ENCODE measurements around the gene ACSBG1.
"Not testable (repeated sequence)": the region's sequence is repeated elsewhere in the genome, so short reads cannot be mapped to it uniquely, and the experiment has no call there.

ACSBG1 gene

GRCh38 chr15:78167227-78167888, 67.0 kb downstream of the ACSBG1 start:
- no peak for DNase-seq (ENCODE audit: low read depth)

DNA sequence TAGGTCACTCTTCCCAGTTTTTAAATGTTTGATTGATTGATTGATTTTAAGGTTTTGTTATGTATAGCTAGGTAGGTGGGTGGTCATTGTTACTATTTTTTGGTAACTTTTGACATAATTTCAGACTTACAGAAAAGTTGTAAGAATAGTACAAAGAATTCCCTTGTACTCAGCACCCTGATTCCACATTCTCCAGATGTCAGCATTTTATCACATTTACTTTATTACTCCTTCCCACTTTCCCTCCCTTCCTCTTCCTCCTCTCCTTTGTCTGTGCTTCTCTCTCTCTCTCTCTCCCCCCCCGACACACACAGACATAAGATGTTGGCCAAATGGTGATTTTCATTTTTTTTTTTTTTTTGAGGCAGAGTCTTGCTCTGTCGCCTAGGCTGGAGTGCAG, 70.4 kb downstream of the ACSBG1 start:
- DNase-seq (ENCODE audit: low read depth): no peak

GRCh38 chr15:78162038-78162437, 72.3 kb downstream of the ACSBG1 start:
- DNase-seq (ENCODE audit: low read depth): no peak

DNA sequence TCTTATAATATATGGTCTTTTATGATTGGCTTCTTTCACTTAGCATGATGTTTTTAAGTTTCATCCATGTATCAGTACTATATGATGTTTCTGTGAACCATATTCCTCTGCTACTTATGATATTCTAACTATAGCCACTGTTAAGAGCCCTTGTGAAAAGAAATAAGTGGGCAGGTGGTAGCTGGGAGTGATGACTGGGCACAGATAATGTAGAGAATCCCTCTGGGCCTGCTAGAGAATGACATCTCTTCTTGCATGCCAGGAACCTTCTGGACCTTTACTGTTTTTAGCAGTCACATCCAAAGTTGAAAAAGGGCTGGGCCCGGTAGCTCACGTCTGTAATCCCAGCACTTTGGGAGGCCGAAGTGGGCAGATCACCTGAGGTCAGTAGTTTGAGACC, 75.0 kb downstream of the ACSBG1 start:
- DNase-seq (ENCODE audit: low read depth): no peak

GRCh38 chr15:78157203-78157602, 77.2 kb downstream of the ACSBG1 start:
- DNase-seq (ENCODE audit: low read depth): no peak

DNA sequence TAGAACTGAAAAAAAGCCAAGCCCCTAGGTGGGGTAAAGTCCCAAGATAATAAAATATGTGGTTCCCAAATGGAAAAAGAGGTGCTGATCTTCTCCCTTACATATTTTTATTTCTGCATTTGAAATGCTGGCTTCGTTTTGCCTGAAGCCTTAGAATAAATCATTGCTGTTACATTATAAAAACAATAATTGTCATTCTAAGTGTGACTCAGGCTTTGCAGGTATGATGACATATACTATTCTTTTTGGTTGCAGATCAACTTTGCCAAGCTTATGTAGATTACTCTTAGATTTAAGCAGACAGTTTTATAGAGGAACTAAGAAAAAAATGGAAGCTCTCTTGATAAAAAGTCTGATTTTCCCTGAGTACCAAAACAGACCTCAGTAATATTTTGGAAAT, 77.7 kb downstream of the ACSBG1 start:
- no peak for DNase-seq (ENCODE audit: low read depth)

DNA sequence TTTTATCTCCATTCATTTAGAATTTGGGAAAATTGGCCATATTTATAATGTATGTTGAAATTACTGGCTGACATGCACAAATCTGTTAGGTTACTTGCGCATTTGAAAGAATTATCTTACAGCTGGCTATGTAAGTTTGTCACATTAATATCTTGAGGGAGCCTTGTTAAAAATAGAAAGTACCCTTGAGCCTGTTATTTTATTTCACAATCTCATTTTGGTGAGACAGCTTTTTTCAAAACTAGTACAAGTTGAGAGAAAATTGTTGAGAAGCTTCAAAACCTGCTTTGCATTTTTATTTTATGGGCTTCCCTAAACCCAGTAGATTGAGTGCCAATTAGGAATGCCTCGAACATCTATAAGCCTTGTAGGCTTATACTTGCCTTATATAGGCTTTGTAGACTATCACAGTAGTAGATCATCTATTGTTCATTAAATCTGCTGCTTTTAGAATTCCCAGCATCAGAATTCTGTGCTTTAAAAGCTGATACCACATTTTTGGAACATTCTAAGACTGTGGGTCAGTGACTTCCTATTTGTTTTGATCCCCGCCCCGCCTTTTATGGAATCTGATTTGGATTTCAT, 78.9 kb downstream of the ACSBG1 start:
- no peak for DNase-seq (ENCODE audit: low read depth)

GRCh38 chr15:78154955-78155354, 79.4 kb downstream of the ACSBG1 start:
- DNase-seq (ENCODE audit: low read depth): no peak

- not testable (repeated sequence) for DNase-seq (ENCODE audit: low read depth)
Measured at GRCh38 chr15:78151075-78151474, 83.3 kb downstream of the ACSBG1 start.

- no peak for DNase-seq (ENCODE audit: low read depth)
Measured at GRCh38 chr15:78149805-78150751, 84.3 kb downstream of the ACSBG1 start.

DNA sequence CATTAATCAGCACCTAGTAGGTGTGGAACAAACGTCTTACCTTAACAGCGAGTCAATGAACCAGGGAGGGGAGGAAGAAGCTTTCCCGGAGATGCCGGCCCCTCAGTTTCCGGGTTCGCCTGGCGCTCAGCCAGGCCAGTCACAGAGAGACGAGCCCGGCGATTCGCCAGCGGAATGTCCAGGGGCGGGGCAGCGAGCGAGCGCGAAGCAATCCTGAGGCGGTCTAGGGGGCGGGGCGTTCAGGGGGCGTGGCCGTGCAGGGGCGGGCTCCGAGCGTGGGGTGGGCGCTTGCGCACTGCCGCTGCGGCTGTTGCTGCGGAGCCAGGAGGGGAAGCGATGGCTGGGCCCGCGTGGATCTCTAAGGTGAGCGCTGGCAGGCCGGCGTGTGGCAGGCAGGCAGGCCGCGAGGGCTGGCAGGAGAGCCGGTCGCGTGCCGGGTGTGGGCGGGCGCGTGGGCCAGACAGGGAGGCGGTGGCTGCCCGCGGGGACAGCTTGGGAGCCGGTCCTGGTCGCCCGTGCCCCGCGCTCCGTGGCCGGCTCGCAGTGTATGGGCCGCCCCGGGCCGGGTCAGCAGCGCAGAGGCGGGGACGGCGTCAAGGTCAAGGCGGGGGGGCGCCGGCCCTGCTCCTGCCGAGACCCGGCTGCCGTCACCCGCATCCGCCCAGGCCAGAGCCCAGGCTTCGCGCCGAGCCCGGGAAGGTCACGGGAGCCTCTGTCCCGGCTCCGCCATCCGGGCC, 85.1 kb downstream of the ACSBG1 start, which contains the start of gene IDH3A:
Gene IDH3A, plus strand, starts transcription at position 295 of the 737 bp plus-strand sequence. Its CDS starts 42 bp downstream, at position 337.
- DNase-seq (ENCODE audit: low read depth): peak; percentile 100

- DNase-seq (ENCODE audit: low read depth): no peak
Measured at GRCh38 chr15:78148392-78149067, 85.8 kb downstream of the ACSBG1 start.

GRCh38 chr15:78147566-78147965, 86.8 kb downstream of the ACSBG1 start:
- no peak for DNase-seq (ENCODE audit: low read depth)

- no peak for DNase-seq (ENCODE audit: low read depth)
Measured at GRCh38 chr15:78146425-78147154, 87.8 kb downstream of the ACSBG1 start.

DNA sequence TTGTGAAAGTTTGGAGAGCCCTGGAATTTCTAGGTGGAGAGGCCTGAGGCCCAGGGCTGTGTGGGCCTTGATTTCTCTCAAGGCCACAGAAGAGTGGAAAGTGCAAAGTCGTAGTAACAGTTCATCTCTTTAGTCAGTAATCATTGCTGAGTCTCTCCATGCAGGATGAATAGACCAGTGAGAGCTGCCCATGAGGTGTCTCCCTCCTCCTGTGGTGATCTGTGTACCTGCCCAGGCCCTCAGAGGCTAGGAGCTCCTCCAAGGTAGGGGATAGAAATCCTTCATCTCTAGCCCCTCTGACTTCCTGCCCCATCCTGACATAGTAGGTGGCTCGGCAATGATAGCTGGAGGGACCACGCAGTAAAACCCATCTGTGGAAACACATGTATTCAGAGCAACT, 92.0 kb downstream of the ACSBG1 start:
- no peak for DNase-seq (ENCODE audit: low read depth)

DNA sequence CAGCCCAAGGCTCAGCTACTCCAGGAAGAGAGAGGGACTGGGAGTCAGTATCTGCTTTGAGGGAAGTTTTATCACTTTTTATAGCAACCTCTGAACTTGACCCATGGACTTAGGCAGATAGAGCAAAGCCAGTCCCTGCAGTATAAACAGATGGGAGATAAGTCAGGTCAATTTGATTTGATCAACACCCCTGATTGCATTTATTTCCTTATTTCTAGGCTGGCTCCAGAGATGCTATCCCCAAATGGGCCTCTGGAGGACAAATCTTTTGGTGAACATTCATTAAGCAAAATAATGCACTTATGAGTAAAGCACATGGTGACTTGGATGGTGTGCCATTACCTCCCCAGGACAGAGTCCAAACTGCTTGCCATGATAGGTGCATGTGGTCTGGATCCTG, 94.1 kb downstream of the ACSBG1 start:
- no peak for DNase-seq (ENCODE audit: low read depth)

- DNase-seq (ENCODE audit: low read depth): no peak
Measured at GRCh38 chr15:78139578-78139977, 94.8 kb downstream of the ACSBG1 start.

- no peak for DNase-seq (ENCODE audit: low read depth)
Measured at GRCh38 chr15:78133801-78134200, 100.6 kb downstream of the ACSBG1 start.

GRCh38 chr15:78131295-78132061, 102.9 kb downstream of the ACSBG1 start, which contains the start of gene CIB2:
Gene CIB2, minus strand, starts transcription at chr15:78131445. Its CDS starts 230 bp downstream, at chr15:78131215.
- DNase-seq (ENCODE audit: low read depth): peak; percentile 54

Measured in stimulated activated CD8-positive, alpha-beta memory T cell treated with anti-CD3 and anti-CD28 coated beads, Interleukin-15, amount 100 ng/mL, for 24 hours (primary cell).